Measurements from ENCODE around the gene EPC2. TPM values are rescaled to one million over a fixed set of nuclear protein-coding genes. Genes with fewer than 3 reads are reported as not detected.

Gene EPC2
- total and polyA plus RNA-seq, 3 donors from 2014 or later = 22.5 to 53.1 (median 41.7) TPM

GRCh38 chr2:148746973-148747372, 102.4 kb downstream of the EPC2 start:
- H3K4me3 ChIP-seq = no peak overlapping the region
- H3K9me3 ChIP-seq = no peaks in the 10 kb centered on the region
- TF ChIP-seq POLR2A (IDR thresholded peaks at IDR 0.05) (no peak), CTCF (IDR thresholded peaks at IDR 0.05) (no peak)
- intact Hi-C loops (cut with DNase I; ENCODE audit: low total_unique reads) = no loop called here
- 56 to 81% methylated on average over 1 of the region's 1 CpG for WGBS, 2 donors
- H3K27me3 ChIP-seq = no peaks in the 10 kb centered on the region
- no peaks in the 10 kb centered on the region for H3K36me3 ChIP-seq (ENCODE audit: low read depth, missing control alignments)
- DNase-seq = no peak
- no peak overlapping the region for H3K27ac ChIP-seq
- no peaks in the 10 kb centered on the region for H3K4me1 ChIP-seq

- Histone ChIP-seq H3K9me3 (no peaks in the 10 kb centered on the region), H3K4me1 (no peaks in the 10 kb centered on the region), H3K27me3 (no peaks in the 10 kb centered on the region), H3K4me3 (no peak overlapping the region), H3K27ac (no peak overlapping the region), H3K36me3 (ENCODE audit: low read depth, missing control alignments) (no peaks in the 10 kb centered on the region)
- no peak for DNase-seq
- intact Hi-C loops (cut with DNase I; ENCODE audit: low total_unique reads) = no loop called here
- TF ChIP-seq POLR2A (IDR thresholded peaks at IDR 0.05) (no peak), CTCF (IDR thresholded peaks at IDR 0.05) (no peak)
- 82 to 94% methylated on average over 4 of the region's 4 CpGs for WGBS, 2 donors
These were observed 107.4 kb downstream of the EPC2 start for GRCh38 chr2:148751907-148752306.

- H3K9me3 ChIP-seq = no peaks in the 10 kb centered on the region
- H3K4me3 ChIP-seq = no peak overlapping the region
- intact Hi-C loops (cut with DNase I; ENCODE audit: low total_unique reads) = no loop called here
- H3K36me3 ChIP-seq (ENCODE audit: low read depth, missing control alignments) = no peaks in the 10 kb centered on the region
- WGBS, 2 donors = 94 to 99% methylated on average over 3 of the region's 3 CpGs
- DNase-seq = no peak
- H3K27ac ChIP-seq = no peak overlapping the region
- no peak for TF ChIP-seq CTCF (IDR thresholded peaks at IDR 0.05)
- TF ChIP-seq POLR2A (IDR thresholded peaks at IDR 0.05) = no peak
- H3K4me1 ChIP-seq = no peaks in the 10 kb centered on the region
- H3K27me3 ChIP-seq = no peaks in the 10 kb centered on the region
These were observed 108.4 kb downstream of the EPC2 start for GRCh38 chr2:148752977-148753376.

GRCh38 chr2:148754864-148755263, 110.3 kb downstream of the EPC2 start:
- Histone ChIP-seq H3K4me3 (no peak overlapping the region), H3K36me3 (ENCODE audit: low read depth, missing control alignments) (no peaks in the 10 kb centered on the region), H3K9me3 (no peaks in the 10 kb centered on the region), H3K4me1 (no peaks in the 10 kb centered on the region), H3K27ac (no peak overlapping the region), H3K27me3 (no peaks in the 10 kb centered on the region)
- DNase-seq = no peak
- TF ChIP-seq POLR2A (IDR thresholded peaks at IDR 0.05) (no peak), CTCF (IDR thresholded peaks at IDR 0.05) (no peak)
- WGBS, 2 donors = 71 to 76% methylated on average over 1 of the region's 1 CpG
- intact Hi-C loops (cut with DNase I; ENCODE audit: low total_unique reads) = no loop called here

- intact Hi-C loops (cut with DNase I; ENCODE audit: low total_unique reads) = no loop called here
- DNase-seq = no peak
- 65 to 80% methylated on average over 4 of the region's 4 CpGs for WGBS, 2 donors
- Histone ChIP-seq H3K9me3 (no peaks in the 10 kb centered on the region), H3K36me3 (ENCODE audit: low read depth, missing control alignments) (no peaks in the 10 kb centered on the region), H3K27ac (no peak overlapping the region), H3K27me3 (no peaks in the 10 kb centered on the region), H3K4me1 (no peaks in the 10 kb centered on the region), H3K4me3 (no peak overlapping the region)
- TF ChIP-seq POLR2A (IDR thresholded peaks at IDR 0.05) = no peak
- TF ChIP-seq CTCF (IDR thresholded peaks at IDR 0.05) = no peak
These were observed 111.9 kb downstream of the EPC2 start for GRCh38 chr2:148756292-148756975.

All from testis (tissue), 3 donors.